COLO829 (cell line): ENCODE measurements around the gene MATCAP1.

Source experiments
- DNase-seq: peaks from one replicate; pipeline ENCODE4 v3.0.0; 2012; ENCODE audit warnings: low spot score

MATCAP1 gene

GRCh38 chr16:67170949-67171649 is 12.7 kb downstream of the MATCAP1 start:
- no peak for DNase-seq

DNA sequence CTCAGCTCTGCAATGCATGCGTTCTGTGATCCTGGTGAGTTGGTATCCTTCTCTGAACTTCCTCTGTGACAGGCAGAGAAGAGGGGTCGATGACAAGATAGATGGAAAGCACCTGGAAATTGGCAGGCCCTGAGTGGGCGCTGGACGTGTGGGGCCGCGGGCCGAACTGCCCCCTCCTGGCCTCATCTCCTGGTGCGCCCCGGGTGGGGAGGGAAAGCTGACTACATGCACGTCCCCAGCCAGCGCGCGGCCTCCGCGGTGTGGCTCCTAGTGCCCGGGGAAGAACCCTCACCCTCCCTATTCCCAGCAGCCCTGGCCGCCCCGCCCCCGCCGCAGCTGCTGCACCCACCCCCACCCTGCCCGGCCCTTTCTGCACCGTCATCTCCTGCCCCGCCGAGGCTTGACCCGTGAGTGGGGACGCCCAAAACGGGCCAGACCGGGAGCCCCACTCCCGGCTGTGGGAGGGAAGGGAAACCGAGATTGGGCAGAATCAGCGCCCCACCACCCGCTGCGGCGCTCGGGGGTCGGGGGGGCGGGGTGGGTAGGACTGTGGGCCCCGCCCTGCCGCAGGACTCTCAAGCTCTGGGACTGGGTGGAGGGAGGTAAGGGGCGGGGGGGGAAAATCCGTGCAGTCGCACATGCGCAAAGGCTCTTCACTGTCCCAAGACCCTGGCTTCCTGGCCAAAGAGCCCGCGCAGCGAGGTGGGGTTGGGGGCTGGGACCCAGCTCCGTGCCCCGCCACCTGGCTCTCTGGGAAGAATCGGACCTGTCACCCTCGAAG is 13.4 kb downstream of the MATCAP1 start, which contains the start of gene NOL3:
NOL3 (plus strand) TSS at position 371 of the 781 bp plus-strand sequence.
- peak; percentile 70 for DNase-seq

- DNase-seq = no peak
These were observed 14.1 kb downstream of the MATCAP1 start for GRCh38 chr16:67169642-67170167.

- no peak for DNase-seq
These were observed 14.7 kb downstream of the MATCAP1 start for GRCh38 chr16:67169011-67169451.

DNA sequence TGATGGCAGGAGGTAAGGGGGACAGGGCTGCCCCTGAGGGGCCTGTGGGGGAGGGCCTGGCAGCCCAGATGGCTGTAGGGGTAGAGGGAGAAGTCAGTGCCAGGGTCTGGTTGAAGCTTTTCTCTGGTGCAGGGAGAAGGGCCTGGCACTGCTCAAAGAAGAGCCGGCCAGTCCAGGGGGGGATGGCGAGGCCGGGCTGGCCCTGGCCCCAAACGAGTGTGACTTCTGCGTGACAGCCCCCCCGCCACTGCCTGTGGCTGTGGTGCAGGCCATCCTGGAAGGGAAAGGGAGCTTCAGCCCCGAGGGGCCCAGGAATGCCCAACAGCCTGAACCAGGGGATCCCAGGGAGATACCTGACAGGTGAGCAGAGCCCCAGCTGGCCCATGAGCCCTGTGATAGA is 16.2 kb downstream of the MATCAP1 start:
- no peak for DNase-seq

- DNase-seq = no peak
These were observed 17.1 kb downstream of the MATCAP1 start for GRCh38 chr16:67166598-67167168.

- no peak for DNase-seq
These were observed 17.6 kb downstream of the MATCAP1 start for GRCh38 chr16:67166110-67166547.

DNA sequence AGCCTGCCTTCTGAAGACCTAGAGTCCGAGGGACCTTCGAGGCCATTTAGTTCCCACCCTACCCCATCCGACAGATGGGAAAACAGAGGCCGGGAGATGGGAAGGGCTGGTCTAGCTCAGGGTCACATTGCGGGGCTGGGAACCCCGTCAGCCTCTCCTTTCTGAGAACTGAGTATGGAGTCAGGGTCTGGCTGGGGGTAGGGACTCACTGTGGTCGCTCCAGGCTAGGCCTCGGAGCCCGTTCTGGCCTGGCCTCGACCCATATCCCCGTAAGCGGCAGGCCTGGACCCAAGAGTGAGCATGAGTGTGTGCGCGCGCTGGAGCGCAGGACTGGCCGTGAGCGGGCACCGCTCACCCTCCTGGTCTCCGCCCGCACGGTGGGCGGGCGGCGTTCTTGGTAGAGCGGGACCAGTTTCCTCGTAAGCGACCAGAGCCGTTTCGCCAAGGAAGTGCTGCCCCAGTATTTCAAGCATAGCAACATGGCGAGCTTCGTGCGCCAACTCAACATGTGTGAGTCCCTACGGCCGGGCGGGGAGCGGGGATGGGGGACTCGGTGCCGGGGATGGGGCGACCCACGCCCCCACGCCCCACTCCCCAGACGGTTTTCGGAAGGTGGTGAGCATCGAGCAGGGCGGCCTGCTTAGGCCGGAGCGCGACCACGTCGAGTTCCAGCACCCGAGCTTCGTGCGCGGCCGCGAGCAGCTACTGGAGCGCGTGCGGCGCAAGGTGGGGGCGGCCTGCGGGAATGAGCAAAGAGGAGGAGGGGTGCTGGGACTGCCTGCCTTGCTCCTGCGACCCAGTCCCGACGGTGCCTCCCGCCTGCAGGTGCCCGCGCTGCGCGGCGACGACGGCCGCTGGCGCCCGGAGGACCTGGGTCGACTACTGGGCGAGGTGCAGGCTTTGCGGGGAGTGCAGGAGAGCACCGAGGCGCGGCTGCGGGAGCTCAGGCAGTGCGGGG is 18.4 kb downstream of the MATCAP1 start:
- DNase-seq = no peak

DNA sequence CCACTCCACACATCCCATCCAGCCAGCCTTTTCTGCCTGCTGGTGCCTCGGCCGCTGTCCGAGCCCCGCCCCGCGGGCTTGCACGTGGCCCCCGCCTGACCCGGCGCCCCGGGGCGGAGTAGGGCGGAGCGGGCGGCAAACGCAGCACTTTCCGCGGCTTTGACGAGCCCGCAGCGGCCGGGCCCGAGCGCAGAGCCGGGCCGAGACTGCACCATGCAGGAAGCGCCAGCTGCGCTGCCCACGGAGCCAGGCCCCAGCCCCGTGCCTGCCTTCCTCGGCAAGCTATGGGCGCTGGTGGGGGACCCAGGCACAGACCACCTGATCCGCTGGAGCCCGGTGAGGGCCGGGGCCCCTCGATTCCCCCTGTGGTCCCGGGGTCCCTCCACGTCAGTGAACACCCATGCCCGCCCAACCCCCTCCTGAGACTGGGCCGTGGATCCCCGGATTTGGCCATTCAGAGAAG is 19.1 kb downstream of the MATCAP1 start, which contains the start of gene HSF4:
HSF4 (plus strand) TSS at position 147 of the 463 bp plus-strand sequence; CDS start at position 214, 67 bp downstream.
- DNase-seq = no peak

DNA sequence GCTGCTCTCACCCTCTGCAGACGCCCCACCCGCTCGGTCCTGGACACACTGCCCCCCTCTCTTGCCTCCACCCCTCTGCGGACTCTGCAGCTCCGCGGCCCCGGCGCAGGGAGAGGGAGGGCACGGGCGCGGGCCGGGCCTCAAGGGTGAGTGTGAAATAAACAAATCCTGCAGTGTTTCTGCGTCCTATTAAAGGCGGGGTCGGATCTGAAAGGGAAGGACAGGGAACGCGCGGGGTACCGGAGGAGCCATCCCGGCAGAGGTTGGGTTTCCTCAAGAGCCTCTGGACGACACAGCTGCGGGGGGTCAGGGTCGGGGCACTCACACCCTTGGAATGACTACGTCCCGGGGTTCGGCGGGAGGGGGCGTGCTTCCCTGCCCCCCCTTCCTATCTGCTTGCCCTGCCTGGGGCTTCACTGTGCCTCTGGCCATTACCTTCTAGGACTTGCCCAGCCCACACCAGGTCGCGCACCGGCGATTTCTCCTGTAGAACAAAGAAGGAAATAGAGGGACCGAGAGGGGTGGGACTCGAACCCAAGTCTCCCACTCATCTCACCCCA is 19.7 kb downstream of the MATCAP1 start:
- DNase-seq = no peak

DNA sequence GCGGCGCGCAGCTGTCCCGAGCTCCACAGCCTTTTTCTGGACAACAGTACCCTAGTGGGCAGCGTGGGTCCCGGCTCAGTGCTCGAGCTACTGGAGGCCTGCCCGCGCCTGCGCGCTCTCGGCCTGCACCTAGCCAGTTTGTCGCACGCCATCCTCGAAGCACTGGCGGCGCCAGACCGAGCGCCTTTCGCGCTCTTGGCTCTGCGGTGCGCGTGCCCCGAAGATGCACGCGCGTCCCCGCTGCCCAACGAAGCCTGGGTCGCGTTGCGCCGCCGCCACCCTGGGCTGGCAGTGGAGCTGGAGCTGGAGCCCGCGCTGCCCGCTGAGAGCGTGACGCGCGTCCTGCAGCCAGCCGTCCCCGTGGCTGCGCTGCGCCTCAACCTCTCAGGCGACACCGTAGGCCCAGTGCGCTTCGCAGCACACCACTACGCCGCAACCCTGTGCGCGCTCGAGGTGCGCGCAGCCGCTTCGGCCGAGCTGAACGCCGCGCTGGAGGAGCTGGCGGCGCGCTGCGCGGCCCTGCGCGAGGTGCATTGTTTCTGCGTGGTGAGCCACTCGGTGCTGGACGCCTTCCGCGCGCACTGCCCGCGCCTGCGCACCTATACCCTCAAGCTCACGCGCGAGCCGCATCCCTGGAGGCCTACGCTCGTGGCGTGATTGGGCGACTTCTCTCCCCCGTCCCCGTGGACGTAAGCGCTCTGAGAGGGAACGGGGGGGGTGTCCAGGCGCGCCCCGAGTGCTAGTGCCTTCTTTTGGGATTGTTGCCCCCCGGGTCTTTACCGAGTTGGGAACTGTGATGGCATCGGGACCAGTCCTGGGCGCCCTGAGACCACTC is 20.4 kb downstream of the MATCAP1 start:
- no peak for DNase-seq

DNA sequence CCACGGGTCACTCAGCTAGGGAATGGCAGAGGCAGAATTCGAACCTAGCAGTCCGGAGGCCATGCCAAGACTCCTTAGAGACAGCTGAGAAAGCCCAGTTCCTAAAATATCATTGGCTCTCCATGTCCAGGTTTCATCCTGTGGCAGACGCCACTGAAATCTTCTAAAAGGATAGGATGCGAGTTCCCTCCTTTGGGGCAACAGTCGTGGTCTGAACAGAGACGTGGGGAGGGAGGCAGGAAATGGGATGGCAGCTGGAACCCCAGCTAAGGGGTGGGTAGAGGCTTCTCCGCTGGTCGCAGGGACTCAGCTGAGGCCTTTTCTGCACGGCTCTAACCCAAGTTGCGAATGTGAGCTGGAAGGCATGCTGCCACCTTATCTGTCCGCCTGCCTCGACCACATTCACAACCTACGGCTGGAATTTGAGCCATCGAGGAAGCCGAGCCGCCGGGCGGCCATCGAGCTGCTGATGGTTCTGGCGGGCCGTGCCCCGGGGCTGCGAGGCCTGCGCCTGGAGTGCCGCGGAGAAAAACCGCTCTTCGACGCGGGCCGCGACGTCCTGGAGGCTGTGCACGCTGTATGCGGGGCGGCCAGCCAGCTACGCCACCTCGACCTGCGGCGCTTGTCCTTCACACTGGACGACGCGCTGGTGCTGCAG is 21.1 kb downstream of the MATCAP1 start:
- DNase-seq = no peak

- no peak for DNase-seq
These were observed 22.1 kb downstream of the MATCAP1 start for GRCh38 chr16:67161595-67162058.

- DNase-seq = no peak
These were observed 24.8 kb downstream of the MATCAP1 start for GRCh38 chr16:67158637-67159600.

GRCh38 chr16:67157892-67158635 is 25.7 kb downstream of the MATCAP1 start:
- no peak for DNase-seq

DNA sequence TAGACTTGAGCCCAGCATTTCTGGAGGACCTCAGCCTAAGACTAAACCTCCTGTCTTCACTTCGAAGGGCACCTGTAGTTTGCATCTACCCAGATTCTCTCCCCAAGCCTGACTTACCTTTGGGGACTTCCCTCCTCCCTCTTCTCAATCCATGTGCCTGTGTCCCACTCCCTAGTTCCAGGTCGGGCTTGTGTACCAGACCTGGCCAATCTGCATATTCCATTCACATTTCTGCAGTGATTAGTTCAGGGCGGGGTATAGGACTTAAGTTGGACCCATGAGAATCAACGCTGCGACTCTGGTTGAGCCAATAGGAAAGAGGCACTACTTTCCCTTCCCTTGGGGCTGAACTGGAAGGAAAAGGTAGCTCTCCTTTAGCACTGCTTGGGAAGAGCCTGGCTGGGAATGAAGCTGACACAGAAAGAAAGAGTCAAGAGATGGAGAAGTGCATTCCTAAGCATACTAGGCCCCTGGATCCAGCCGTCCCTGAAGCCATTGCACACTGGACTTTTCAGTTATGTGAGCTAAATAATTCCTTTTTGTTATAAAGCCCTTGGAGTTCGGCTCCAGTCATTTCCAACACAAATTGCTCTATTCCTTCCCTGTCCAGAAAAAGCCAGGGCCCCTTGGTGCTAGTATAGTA is 26.5 kb downstream of the MATCAP1 start:
- no peak for DNase-seq
